Measurements from ENCODE around the gene HMOX2. TPM values are rescaled to one million over a fixed set of nuclear protein-coding genes. Genes with fewer than 3 reads are reported as not detected.

HMOX2 gene
- total RNA-seq, 1 donor from 2014 or later, result 46.4 TPM

DNA sequence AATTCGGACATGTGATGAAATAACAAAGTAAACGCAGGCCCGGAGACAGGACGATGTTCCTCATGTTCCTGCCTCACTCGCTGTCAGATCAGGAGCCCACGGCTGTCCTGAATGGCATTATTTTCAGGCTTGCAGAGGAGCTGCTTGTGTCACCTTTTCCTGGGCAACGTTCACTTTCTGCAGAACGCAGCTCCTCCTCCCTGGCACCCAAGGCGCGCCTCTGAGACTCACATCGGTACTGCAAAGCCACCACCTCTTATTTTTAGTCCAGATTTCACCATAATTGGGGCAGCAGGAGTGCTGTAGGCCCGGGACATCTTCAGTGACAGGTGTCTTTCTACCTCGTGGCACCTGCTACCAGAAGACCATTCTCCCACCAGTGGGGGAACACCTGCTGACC lies 71.9 kb downstream of the HMOX2 start:
- Mint-ChIP-seq H3K36me3 (ENCODE audit: low read depth) (no peaks in the 10 kb centered on the region), H3K4me3 (ENCODE audit: unreplicated experiment) (no peak overlapping the region), H3K27ac (ENCODE audit: unreplicated experiment) (no peak overlapping the region), H3K9me3 (ENCODE audit: low read depth) (no peaks in the 10 kb centered on the region), H3K27me3 (ENCODE audit: low read depth) (peaks cover 11% of the 10 kb centered on the region), H3K4me1 (ENCODE audit: low read depth) (no peaks in the 10 kb centered on the region)
- TF ChIP-seq, protein P1, sequence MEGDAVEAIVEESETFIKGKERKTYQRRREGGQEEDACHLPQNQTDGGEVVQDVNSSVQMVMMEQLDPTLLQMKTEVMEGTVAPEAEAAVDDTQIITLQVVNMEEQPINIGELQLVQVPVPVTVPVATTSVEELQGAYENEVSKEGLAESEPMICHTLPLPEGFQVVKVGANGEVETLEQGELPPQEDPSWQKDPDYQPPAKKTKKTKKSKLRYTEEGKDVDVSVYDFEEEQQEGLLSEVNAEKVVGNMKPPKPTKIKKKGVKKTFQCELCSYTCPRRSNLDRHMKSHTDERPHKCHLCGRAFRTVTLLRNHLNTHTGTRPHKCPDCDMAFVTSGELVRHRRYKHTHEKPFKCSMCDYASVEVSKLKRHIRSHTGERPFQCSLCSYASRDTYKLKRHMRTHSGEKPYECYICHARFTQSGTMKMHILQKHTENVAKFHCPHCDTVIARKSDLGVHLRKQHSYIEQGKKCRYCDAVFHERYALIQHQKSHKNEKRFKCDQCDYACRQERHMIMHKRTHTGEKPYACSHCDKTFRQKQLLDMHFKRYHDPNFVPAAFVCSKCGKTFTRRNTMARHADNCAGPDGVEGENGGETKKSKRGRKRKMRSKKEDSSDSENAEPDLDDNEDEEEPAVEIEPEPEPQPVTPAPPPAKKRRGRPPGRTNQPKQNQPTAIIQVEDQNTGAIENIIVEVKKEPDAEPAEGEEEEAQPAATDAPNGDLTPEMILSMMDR (IDR thresholded peaks at IDR 0.05), result no peak
- DNase-seq (ENCODE audit: low spot score), result no peak

DNA sequence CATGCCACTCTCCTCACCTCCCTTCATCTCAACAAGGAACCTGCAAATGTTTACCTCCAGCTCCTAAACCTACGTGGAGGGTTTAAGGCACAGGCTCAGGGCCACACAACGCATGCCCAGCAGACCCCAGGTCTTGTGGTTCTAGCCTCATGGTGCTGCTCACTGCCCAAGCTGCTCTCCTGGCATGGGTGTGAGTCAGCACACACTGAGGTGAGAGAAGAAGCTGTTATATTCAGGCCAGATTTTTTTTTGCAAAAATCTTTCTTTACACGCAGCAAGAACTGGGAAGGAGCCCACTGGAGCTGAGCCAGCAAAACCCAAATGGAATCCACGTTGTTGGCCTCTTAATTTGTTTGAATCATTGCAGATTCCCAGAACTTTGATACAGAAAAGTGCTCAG lies 74.4 kb downstream of the HMOX2 start:
- TF ChIP-seq, protein P1 (IDR thresholded peaks at IDR 0.05), result no peak
- no peak overlapping the region for H3K4me3 Mint-ChIP-seq (ENCODE audit: unreplicated experiment)
- DNase-seq (ENCODE audit: low spot score), result no peak
- no peak overlapping the region for H3K27ac Mint-ChIP-seq (ENCODE audit: unreplicated experiment)
- H3K36me3 Mint-ChIP-seq (ENCODE audit: low read depth), result no peaks in the 10 kb centered on the region
- H3K9me3 Mint-ChIP-seq (ENCODE audit: low read depth), result no peaks in the 10 kb centered on the region
- H3K27me3 Mint-ChIP-seq (ENCODE audit: low read depth), result peaks cover 13% of the 10 kb centered on the region
- no peaks in the 10 kb centered on the region for H3K4me1 Mint-ChIP-seq (ENCODE audit: low read depth)

DNA sequence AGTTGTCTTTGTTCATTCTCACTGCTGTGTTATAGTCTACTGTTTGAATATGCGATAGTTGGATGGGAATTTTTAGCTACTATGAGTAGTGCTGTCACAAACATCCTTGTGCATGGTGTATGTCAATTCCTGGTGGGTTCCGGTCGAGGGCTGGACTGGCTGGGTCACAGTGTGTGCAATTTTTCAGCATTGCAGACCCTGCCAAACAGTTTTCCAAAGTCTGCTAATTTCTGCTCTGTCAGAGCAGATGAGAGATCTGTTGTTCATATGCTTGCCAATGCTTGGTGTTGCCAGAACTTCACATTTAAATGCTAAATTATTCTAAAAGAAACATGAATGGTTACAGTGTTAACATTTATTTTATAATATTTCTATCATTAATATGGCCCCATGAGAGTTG lies 76.3 kb downstream of the HMOX2 start:
- H3K9me3 Mint-ChIP-seq (ENCODE audit: low read depth), result no peaks in the 10 kb centered on the region

DNA sequence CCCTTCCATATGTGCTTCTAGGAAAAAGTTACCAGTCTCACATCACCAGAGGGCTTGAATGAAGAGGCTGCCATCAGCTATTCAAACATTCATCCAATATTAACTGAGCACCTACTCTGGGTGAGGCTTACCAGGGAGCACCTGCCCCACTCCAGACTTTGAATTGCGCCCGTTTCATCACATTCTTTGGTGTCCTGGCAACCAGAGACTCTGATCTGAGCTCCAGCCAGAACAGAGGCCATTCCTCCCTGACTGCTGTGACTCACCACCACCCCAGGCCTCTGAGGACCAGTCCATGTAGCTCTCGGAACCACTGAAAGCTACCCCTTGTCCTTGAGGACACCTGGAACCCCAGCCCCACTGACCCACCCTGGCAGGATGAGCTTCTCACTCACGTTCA lies 79.9 kb downstream of the HMOX2 start, which contains the start of gene C16orf96:
Gene C16orf96, plus strand, starts transcription at position 229 of the 400 bp plus-strand sequence. Its CDS starts 150 bp downstream, at position 379.
- no peak for DNase-seq (ENCODE audit: low spot score)
- peaks cover 16% of the 10 kb centered on the region for H3K27me3 Mint-ChIP-seq (ENCODE audit: low read depth)
- no peak within 1 kb of the TSS for H3K27ac Mint-ChIP-seq (ENCODE audit: unreplicated experiment)
- H3K36me3 Mint-ChIP-seq (ENCODE audit: low read depth), result no peaks in the 10 kb centered on the region
- no peak within 1 kb of the TSS for H3K4me3 Mint-ChIP-seq (ENCODE audit: unreplicated experiment)
- no peaks in the 10 kb centered on the region for H3K4me1 Mint-ChIP-seq (ENCODE audit: low read depth)
- no peaks in the 10 kb centered on the region for H3K9me3 Mint-ChIP-seq (ENCODE audit: low read depth)
- TF ChIP-seq, protein P1 (IDR thresholded peaks at IDR 0.05), result no peak

More for the DNA sequence above, 76.3 kb downstream of the HMOX2 start:
- no peaks in the 10 kb centered on the region for H3K4me1 Mint-ChIP-seq (ENCODE audit: low read depth)
- H3K4me3 Mint-ChIP-seq (ENCODE audit: unreplicated experiment), result no peak overlapping the region
- H3K27me3 Mint-ChIP-seq (ENCODE audit: low read depth), result peaks cover 19% of the 10 kb centered on the region
- H3K27ac Mint-ChIP-seq (ENCODE audit: unreplicated experiment), result no peak overlapping the region
- DNase-seq (ENCODE audit: low spot score), result no peak
- TF ChIP-seq, protein P1 (IDR thresholded peaks at IDR 0.05), result no peak
- no peaks in the 10 kb centered on the region for H3K36me3 Mint-ChIP-seq (ENCODE audit: low read depth)

DNA sequence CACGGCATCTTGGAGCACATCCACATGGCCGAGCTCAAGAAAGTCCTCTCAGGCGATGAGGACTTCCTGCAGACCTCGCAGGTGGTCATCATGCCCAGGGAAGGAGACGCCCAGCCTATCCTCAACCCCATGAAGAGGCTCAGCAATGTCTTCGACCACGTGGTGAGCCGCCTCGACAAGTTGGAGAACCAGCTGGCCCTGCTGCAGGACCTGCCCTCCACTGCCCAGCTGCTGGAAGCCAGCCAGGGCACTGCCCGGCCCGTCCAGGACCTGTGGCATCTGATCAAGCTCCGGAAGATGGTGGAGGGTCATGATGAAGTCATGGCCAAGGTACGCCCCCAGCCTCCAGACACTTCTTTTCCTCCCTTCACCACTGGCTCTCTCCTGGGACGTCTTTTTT lies 80.4 kb downstream of the HMOX2 start:
- no peaks in the 10 kb centered on the region for H3K9me3 Mint-ChIP-seq (ENCODE audit: low read depth)
- no peak for DNase-seq (ENCODE audit: low spot score)
- TF ChIP-seq, protein P1 (IDR thresholded peaks at IDR 0.05), result no peak
- H3K27ac Mint-ChIP-seq (ENCODE audit: unreplicated experiment), result no peak overlapping the region
- no peak overlapping the region for H3K4me3 Mint-ChIP-seq (ENCODE audit: unreplicated experiment)
- peaks cover 16% of the 10 kb centered on the region for H3K27me3 Mint-ChIP-seq (ENCODE audit: low read depth)
- no peaks in the 10 kb centered on the region for H3K4me1 Mint-ChIP-seq (ENCODE audit: low read depth)
- no peaks in the 10 kb centered on the region for H3K36me3 Mint-ChIP-seq (ENCODE audit: low read depth)

All from chondrocyte (in vitro differentiated cells).